Esophagus squamous epithelium (tissue), 5 donors: ENCODE measurements around the gene MIEF1. TPM values are rescaled to one million over a fixed set of nuclear protein-coding genes. Genes with fewer than 3 reads are reported as not detected.

ENCODE experiments used
- DNase-seq: peaks from one replicate; lab custom pipeline; 2025; lab: John Stamatoyannopoulos, UW
- H3K27ac ChIP-seq, 4 donors: fragments of 200-600 bp; sonication (generic); one replicate each; pipeline ENCODE4 v1.5.1; 2016 to 2019; ENCODE audit warnings: mild to moderate bottlenecking in 1 of 4
- H3K27me3 ChIP-seq, 4 donors: fragments of 200-600 bp; sonication (generic); 1 replicate in 3 of 4; 2 replicates in 1 of 4; pipeline versions ENCODE4 v1.5.1 to v1.6.0; 2017 to 2021; ENCODE audit warnings: antibody characterized with exemption in 1 of 4
- H3K36me3 ChIP-seq, 3 donors: fragments of 200-600 bp; sonication (generic); one replicate each; pipeline ENCODE4 v1.5.1; 2016 to 2019
- H3K4me1 ChIP-seq, 3 donors: fragments of 200-600 bp; sonication (generic); one replicate each; pipeline ENCODE4 v1.5.1; 2017 to 2019
- H3K4me3 ChIP-seq, 4 donors: fragments of 200-600 bp; sonication (generic); 1 replicate in 3 of 4; 2 replicates in 1 of 4; pipeline ENCODE4 v1.5.1; 2016 to 2019; ENCODE audit warnings: mild to moderate bottlenecking in 2 of 4, moderate library complexity in 1 of 4
- H3K9me3 ChIP-seq, 3 donors: fragments of 200-600 bp; sonication (generic); one replicate each; pipeline ENCODE4 v1.5.1; 2016 to 2019
- POLR2A ChIP-seq, 4 donors: fragments of 450-650 bp; IDR thresholded peaks; one replicate each; pipeline ENCODE4 v1.6.1; 2017; ENCODE audit warnings: antibody characterized with exemption in 4 of 4, mild to moderate bottlenecking in 4 of 4, moderate library complexity in 3 of 4
- WGBS, 2 donors: methylation state at CpG; one replicate each; pipeline ENCODE4 v1.1.5; 2018; 5-methylcytosine and 5-hydroxymethylcytosine counted together
- intact Hi-C: fragments of 100-400 bp; cut with DNase I; formaldehyde crosslinking; loops from one replicate; pipeline ENCODE4 v1.15.0; 2022
- total RNA-seq, 4 donors: library from RNA; depleted of rRNA; stranded (reverse); fragments of >200 nt; gene quantifications; one replicate each; pipeline ENCODE4 v1.1.0, GENCODE V29; 2016
- TF ChIP-seq, protein P1 (sequence below), 6 experiments: fragments of 450-650 bp in 4 of 6; fragments of 200-600 bp in 2 of 6; sonication (generic) in 2 of 6; IDR thresholded peaks; one replicate each; pipeline ENCODE4 v1.5.1; 2016 to 2019; ENCODE audit warnings: antibody characterized with exemption in 6 of 6, mild to moderate bottlenecking in 4 of 6, moderate library complexity in 4 of 6
- donor health status: DM: yes; HTN: yes; CAD: no.

MIEF1 gene
- total RNA-seq, 4 donors from 2014 or later, result 21.4 to 34.2 (median 23.9) TPM

DNA sequence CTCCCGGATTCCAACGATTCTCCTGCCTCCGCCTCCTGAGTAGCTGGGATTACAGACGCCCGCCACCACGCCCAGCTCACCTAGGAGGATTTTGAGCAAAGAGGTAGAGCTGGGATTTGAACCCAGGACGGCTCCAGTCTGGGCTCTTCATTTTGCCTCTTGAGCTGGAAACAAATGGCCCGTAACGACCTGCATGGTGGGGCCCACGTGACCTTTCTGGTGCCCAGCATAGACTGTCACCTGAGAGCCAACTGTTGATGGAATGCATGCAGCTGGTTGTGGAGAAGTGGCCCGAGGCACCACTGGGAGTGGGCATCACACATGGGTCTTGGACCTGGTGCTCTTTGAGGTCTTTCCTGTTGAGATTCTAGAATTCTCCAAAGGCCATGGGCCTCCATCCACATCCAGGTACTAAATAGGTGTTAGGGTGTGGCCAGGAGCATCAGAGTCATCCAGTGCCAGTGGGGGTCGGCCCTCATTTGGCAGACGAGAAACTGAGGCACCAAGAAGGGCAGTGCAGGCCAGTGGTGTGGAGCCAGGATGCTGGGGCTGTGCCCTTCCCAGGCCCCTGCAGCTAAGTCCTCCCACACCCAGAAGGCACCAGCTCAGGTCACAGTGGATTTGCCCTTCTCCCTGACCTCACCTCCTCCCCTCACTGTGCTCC lies 22.1 kb downstream of the MIEF1 start:
- H3K9me3 ChIP-seq, result no peaks in the 10 kb centered on the region
- H3K36me3 ChIP-seq, result peaks cover 20 to 60% (median 28%) of the 10 kb centered on the region in 3 donors
- no peak for DNase-seq
- 42 to 59% methylated on average over 3 of the region's 13 CpGs for WGBS, 2 donors
- intact Hi-C loops, result no loop called here
- H3K4me3 ChIP-seq, result peak overlapping the region in 2 of 4 donors; percentile 3 to 99
- no peak for TF ChIP-seq POLR2A (IDR thresholded peaks at IDR 0.05)
- TF ChIP-seq, protein P1, sequence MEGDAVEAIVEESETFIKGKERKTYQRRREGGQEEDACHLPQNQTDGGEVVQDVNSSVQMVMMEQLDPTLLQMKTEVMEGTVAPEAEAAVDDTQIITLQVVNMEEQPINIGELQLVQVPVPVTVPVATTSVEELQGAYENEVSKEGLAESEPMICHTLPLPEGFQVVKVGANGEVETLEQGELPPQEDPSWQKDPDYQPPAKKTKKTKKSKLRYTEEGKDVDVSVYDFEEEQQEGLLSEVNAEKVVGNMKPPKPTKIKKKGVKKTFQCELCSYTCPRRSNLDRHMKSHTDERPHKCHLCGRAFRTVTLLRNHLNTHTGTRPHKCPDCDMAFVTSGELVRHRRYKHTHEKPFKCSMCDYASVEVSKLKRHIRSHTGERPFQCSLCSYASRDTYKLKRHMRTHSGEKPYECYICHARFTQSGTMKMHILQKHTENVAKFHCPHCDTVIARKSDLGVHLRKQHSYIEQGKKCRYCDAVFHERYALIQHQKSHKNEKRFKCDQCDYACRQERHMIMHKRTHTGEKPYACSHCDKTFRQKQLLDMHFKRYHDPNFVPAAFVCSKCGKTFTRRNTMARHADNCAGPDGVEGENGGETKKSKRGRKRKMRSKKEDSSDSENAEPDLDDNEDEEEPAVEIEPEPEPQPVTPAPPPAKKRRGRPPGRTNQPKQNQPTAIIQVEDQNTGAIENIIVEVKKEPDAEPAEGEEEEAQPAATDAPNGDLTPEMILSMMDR (IDR thresholded peaks at IDR 0.05), result no peak
- H3K4me1 ChIP-seq, result peaks cover 43 to 81% (median 55%) of the 10 kb centered on the region in 3 donors
- no peaks in the 10 kb centered on the region for H3K27me3 ChIP-seq
- H3K27ac ChIP-seq, result peak overlapping the region; percentile 60 to 100 (median 100)

- no peak for DNase-seq
- no peak for TF ChIP-seq POLR2A (IDR thresholded peaks at IDR 0.05)
- TF ChIP-seq, protein P1 (IDR thresholded peaks at IDR 0.05), result no peak
- Histone ChIP-seq H3K4me3 (peak overlapping the region in 1 of 4 donors; percentile 3), H3K4me1 (peaks cover 49 to 86% (median 61%) of the 10 kb centered on the region in 3 donors), H3K27ac (peak overlapping the region; percentile 20 to 100 (median 80)), H3K9me3 (no peaks in the 10 kb centered on the region), H3K27me3 (no peaks in the 10 kb centered on the region), H3K36me3 (peaks cover 20 to 67% (median 28%) of the 10 kb centered on the region in 3 donors)
- 64 to 78% methylated on average over 5 to 7 of the region's 10 CpGs for WGBS, 2 donors
- intact Hi-C loops, result no loop called here
Observed at GRCh38 chr22:39524753-39525657, 22.9 kb downstream of the MIEF1 start.

DNA sequence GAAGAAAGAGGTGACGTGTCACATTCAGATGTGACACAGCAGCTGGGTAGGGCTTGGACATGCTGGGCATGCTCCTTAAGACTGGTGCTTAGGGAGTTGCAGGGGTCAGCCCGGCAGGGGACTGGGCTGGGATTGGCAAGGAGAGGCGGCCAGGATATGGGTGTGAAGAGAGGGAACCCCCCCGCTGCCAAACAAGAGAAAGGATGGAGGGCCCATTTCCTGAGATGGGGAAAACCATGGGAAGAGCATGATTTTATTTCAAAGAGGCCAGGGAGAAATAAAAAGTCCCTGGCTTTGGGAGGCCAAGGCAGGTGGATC lies 23.5 kb downstream of the MIEF1 start:
- TF ChIP-seq POLR2A (IDR thresholded peaks at IDR 0.05), result no peak
- TF ChIP-seq, protein P1 (IDR thresholded peaks at IDR 0.05), result no peak
- H3K36me3 ChIP-seq, result peaks cover 20 to 72% (median 28%) of the 10 kb centered on the region in 3 donors
- H3K27ac ChIP-seq, result peak overlapping the region in 2 of 4 donors; percentile 60 to 100
- H3K4me1 ChIP-seq, result peaks cover 53 to 92% (median 66%) of the 10 kb centered on the region in 3 donors
- no peak overlapping the region for H3K4me3 ChIP-seq
- DNase-seq, result no peak
- no peaks in the 10 kb centered on the region for H3K9me3 ChIP-seq
- intact Hi-C loops, result no loop called here
- WGBS, 2 donors, result 52 to 71% methylated on average over 4 of the region's 4 CpGs
- H3K27me3 ChIP-seq, result no peaks in the 10 kb centered on the region

DNA sequence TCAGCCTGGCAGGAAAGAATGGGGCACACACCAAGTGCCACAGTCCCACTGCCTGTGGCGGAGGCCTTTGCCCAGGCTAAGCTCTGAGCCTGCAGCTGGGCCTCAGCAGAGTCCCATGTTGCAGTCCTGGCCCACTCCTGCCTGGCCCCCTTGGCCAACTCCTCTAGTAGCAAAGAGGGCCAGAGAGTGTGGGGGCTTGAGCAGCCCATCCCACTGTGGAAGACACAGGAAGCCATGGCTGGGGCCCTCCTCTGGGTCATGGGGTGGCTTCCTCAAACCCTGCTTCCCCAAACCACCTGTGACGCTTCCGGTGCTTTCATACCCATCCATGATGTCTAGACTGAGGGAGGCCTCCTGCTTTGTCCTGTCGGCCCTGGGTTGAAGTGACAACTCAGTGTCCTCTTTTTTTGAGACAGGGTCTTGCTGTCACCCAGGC lies 24.7 kb downstream of the MIEF1 start:
- TF ChIP-seq POLR2A (IDR thresholded peaks at IDR 0.05), result no peak
- TF ChIP-seq, protein P1 (IDR thresholded peaks at IDR 0.05), result no peak
- WGBS, 2 donors, result 58 to 66% methylated on average over 2 to 4 of the region's 4 CpGs
- Histone ChIP-seq H3K27ac (peak overlapping the region in 3 of 4 donors; percentile 62 to 70 (median 67)), H3K36me3 (peaks cover 12 to 68% (median 22%) of the 10 kb centered on the region in 3 donors), H3K4me1 (peaks cover 60 to 97% (median 74%) of the 10 kb centered on the region in 3 donors), H3K4me3 (no peak overlapping the region), H3K9me3 (no peaks in the 10 kb centered on the region), H3K27me3 (no peaks in the 10 kb centered on the region)
- intact Hi-C loops, result no loop called here
- DNase-seq, result no peak
